ENCODE measurements around the gene ANKRD63.

DNA sequence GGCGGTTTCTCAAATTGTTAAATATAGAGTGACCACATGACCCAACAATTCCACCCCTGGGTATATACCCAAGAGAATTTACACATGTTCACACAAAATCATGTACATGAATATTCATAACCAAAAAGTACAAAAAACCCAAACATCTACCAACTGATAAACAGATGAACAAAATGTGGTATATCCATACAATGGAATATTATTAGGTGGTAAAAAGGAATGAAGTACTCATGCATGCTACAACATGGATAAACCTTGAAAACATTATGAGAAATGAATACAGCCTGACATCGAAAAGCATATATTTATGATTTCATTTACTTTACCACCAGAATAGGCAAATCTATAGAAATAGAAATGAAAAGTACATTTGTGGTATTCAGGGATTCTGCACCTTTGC is 17.5 kb upstream of the ANKRD63 start:
- TF ChIP-seq CTCF (conservative IDR thresholded peaks at IDR 0.05 in 1 of 2, IDR thresholded peaks at IDR 0.05 in 1 of 2; ENCODE audit: low read depth in 1 of 2, low read length in 2 of 2) (no peak), EZH2 (IDR thresholded peaks at IDR 0.05; ENCODE audit: low read length, missing control alignments) (no peak)

Measured in fibroblast of lung (primary cell).